SK-N-SH treated with all-trans-retinoic acid at 6 μM for 48 hours (cell line): ENCODE measurements around the gene POLR2I.

Source experiments
- ATAC-seq: fragments of 200-7000 bp; cut with Tn5 transposase; 3 replicates; pipeline ENCODE4 v1.9.1; 2020; ENCODE audit warnings: mild to moderate bottlenecking, moderate library complexity
- ARNTL ChIP-seq: fragments of 450-650 bp; formaldehyde crosslinking; IDR thresholded peaks from 2 replicates; pipeline ENCODE4 v1.5.0; 2020; ENCODE audit warnings: low read depth, mild to moderate bottlenecking, moderate library complexity, borderline replicate concordance
- BACH2 ChIP-seq: fragments of 250-450 bp; sonication (Bioruptor Pico); IDR thresholded peaks from 2 replicates; pipeline ENCODE4 v1.9.0; 2021; ENCODE audit warnings: mild to moderate bottlenecking, borderline replicate concordance
- CSDC2 ChIP-seq: fragments of 250-450 bp; sonication (Bioruptor Pico); IDR thresholded peaks from 2 replicates; pipeline ENCODE4 v1.5.0; 2020; ENCODE audit warnings: mild to moderate bottlenecking, moderate library complexity
- ESRRG ChIP-seq: fragments of 250-450 bp; sonication (Bioruptor Pico); IDR thresholded peaks from 2 replicates; pipeline ENCODE4 v1.6.1; 2021; ENCODE audit warnings: mild to moderate bottlenecking
- ISL1 ChIP-seq: fragments of 250-450 bp; sonication (Bioruptor Pico); IDR thresholded peaks from 2 replicates; pipeline ENCODE4 v2.1.2; 2022; ENCODE audit warnings: mild to moderate bottlenecking, moderate library complexity
- OSR1 ChIP-seq: fragments of 250-450 bp; sonication (Bioruptor Pico); IDR thresholded peaks from 2 replicates; pipeline ENCODE4 v1.8.0; 2022; ENCODE audit warnings: moderate library complexity, mild to moderate bottlenecking, inconsistent platforms
- PPARA ChIP-seq: fragments of 250-450 bp; sonication (Bioruptor Pico); IDR thresholded peaks from 2 replicates; pipeline ENCODE4 v1.5.0; 2020; ENCODE audit warnings: mild to moderate bottlenecking, borderline replicate concordance
- SNAI2 ChIP-seq: fragments of 250-450 bp; sonication (Bioruptor Pico); IDR thresholded peaks from 2 replicates; pipeline ENCODE4 v1.5.0; 2020; ENCODE audit warnings: mild to moderate bottlenecking, moderate library complexity
- TCF4 ChIP-seq: fragments of 250-450 bp; sonication (Bioruptor Pico); IDR thresholded peaks from 2 replicates; pipeline ENCODE4 v1.8.0; 2021; ENCODE audit warnings: mild to moderate bottlenecking, moderate library complexity, borderline replicate concordance
- TOX ChIP-seq: fragments of 250-450 bp; sonication (Bioruptor Pico); IDR thresholded peaks from 2 replicates; pipeline ENCODE4 v1.8.0; 2021; ENCODE audit warnings: mild to moderate bottlenecking, moderate library complexity, borderline replicate concordance
- ZC3H10 ChIP-seq: fragments of 250-450 bp; sonication (Bioruptor Pico); IDR thresholded peaks from 2 replicates; pipeline ENCODE4 v1.5.1; 2021; ENCODE audit warnings: mild to moderate bottlenecking, moderate library complexity
- ZFP3 ChIP-seq: fragments of 250-450 bp; sonication (Bioruptor Pico); IDR thresholded peaks from 2 replicates; pipeline ENCODE4 v1.5.0; 2020; ENCODE audit warnings: mild to moderate bottlenecking, moderate library complexity
- ZFP30 ChIP-seq: fragments of 450-650 bp; formaldehyde crosslinking; IDR thresholded peaks from 2 replicates; pipeline ENCODE4 v1.5.0; 2022; ENCODE audit warnings: mild to moderate bottlenecking, moderate library complexity
- ZNF565 ChIP-seq: fragments of 450-650 bp; formaldehyde crosslinking; conservative IDR thresholded peaks from 2 replicates; pipeline ENCODE4 v1.5.0; 2020; ENCODE audit warnings: low read depth, mild to moderate bottlenecking, moderate library complexity
- ZNF70 ChIP-seq: fragments of 450-650 bp; formaldehyde crosslinking; IDR thresholded peaks from 2 replicates; pipeline ENCODE4 v1.5.0; 2020; ENCODE audit warnings: mild to moderate bottlenecking, moderate library complexity
- ZNF8 ChIP-seq: fragments of 450-650 bp; formaldehyde crosslinking; IDR thresholded peaks from 2 replicates; pipeline ENCODE4 v1.5.0; 2020; ENCODE audit warnings: mild to moderate bottlenecking, moderate library complexity
- TF ChIP-seq, protein P1 (sequence below): fragments of 250-450 bp; sonication (Bioruptor Pico); IDR thresholded peaks from 2 replicates; pipeline ENCODE4 v1.5.1; 2020; ENCODE audit warnings: low read depth, mild to moderate bottlenecking, moderate library complexity
- TF ChIP-seq, protein P2 (sequence below): fragments of 250-450 bp; sonication (Bioruptor Pico); IDR thresholded peaks from 2 replicates; pipeline ENCODE4 v1.5.0; 2020; ENCODE audit warnings: mild to moderate bottlenecking, moderate library complexity
- TF ChIP-seq, protein P3 (sequence below): fragments of 250-450 bp; sonication (Bioruptor Pico); IDR thresholded peaks from 2 replicates; pipeline ENCODE4 v1.5.1; 2021; ENCODE audit warnings: mild to moderate bottlenecking, moderate library complexity
- TF ChIP-seq, protein P4 (sequence below): fragments of 250-450 bp; sonication (Bioruptor Pico); IDR thresholded peaks from 2 replicates; pipeline ENCODE4 v1.8.0; 2020; ENCODE audit warnings: mild to moderate bottlenecking, moderate library complexity, borderline replicate concordance

POLR2I gene

DNA sequence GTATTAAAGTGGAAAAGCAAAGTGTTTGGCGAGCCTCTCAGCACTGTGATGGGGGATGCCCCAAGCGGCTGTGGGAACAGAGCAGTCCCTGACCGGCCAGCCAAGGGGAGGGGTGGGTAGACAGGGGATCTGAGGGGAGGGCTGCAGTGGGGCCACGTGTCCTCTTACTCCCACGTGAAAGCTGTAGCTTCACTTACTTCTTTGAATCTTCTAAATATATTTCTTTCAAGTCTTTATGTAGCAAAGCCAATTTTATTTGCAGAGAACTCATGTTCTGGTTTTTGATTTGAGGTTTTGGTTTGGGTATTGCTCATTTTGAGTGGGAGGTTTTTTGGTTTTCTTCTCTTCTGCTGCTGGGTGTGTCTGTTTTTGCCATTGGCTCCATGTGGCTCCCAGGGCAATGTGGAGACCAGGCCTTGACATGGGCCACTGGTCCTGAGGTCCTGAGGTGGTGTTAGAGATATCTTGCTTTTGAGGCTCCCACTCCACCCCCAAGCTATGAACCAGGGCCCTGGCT lies 21.5 kb downstream of the POLR2I start:
- no peak for TF ChIP-seq ARNTL
- no peak for TF ChIP-seq ZNF70 (CRISPR knock-in tag)
- no peak for TF ChIP-seq TOX (CRISPR knock-in tag)
- TF ChIP-seq BACH2 (CRISPR knock-in tag), result no peak
- TF ChIP-seq, protein P1, sequence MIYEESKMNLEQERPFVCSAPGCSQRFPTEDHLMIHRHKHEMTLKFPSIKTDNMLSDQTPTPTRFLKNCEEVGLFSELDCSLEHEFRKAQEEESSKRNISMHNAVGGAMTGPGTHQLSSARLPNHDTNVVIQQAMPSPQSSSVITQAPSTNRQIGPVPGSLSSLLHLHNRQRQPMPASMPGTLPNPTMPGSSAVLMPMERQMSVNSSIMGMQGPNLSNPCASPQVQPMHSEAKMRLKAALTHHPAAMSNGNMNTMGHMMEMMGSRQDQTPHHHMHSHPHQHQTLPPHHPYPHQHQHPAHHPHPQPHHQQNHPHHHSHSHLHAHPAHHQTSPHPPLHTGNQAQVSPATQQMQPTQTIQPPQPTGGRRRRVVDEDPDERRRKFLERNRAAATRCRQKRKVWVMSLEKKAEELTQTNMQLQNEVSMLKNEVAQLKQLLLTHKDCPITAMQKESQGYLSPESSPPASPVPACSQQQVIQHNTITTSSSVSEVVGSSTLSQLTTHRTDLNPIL (CRISPR knock-in tag), result no peak
- TF ChIP-seq, protein P2, sequence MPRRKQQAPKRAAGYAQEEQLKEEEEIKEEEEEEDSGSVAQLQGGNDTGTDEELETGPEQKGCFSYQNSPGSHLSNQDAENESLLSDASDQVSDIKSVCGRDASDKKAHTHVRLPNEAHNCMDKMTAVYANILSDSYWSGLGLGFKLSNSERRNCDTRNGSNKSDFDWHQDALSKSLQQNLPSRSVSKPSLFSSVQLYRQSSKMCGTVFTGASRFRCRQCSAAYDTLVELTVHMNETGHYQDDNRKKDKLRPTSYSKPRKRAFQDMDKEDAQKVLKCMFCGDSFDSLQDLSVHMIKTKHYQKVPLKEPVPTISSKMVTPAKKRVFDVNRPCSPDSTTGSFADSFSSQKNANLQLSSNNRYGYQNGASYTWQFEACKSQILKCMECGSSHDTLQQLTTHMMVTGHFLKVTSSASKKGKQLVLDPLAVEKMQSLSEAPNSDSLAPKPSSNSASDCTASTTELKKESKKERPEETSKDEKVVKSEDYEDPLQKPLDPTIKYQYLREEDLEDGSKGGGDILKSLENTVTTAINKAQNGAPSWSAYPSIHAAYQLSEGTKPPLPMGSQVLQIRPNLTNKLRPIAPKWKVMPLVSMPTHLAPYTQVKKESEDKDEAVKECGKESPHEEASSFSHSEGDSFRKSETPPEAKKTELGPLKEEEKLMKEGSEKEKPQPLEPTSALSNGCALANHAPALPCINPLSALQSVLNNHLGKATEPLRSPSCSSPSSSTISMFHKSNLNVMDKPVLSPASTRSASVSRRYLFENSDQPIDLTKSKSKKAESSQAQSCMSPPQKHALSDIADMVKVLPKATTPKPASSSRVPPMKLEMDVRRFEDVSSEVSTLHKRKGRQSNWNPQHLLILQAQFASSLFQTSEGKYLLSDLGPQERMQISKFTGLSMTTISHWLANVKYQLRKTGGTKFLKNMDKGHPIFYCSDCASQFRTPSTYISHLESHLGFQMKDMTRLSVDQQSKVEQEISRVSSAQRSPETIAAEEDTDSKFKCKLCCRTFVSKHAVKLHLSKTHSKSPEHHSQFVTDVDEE (CRISPR knock-in tag), result no peak
- ATAC-seq, result no peak

DNA sequence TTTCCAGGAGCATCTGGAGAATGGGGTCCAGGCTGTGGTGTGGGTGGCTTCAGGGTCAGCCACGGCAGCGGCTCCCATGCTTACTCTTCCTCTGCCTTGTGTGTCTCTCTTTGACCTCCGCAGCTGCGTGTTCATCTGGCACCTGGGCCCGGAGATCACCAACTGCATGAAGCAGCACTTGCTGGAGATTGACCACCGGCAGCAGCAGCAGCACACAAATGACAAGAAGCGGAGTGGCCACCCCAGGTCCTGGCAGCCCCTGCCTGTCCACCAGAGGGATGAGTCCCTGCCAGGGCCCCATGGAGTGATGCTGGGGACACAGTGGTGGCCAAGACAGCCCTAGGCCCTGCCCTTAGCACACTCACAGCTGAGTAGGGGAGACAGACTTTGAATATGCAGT lies 22.1 kb downstream of the POLR2I start:
- TF ChIP-seq BACH2 (CRISPR knock-in tag), result no peak
- TF ChIP-seq ZFP30, result no peak
- TF ChIP-seq, protein P1 (CRISPR knock-in tag), result no peak
- no peak for TF ChIP-seq ZNF565 (CRISPR knock-in tag)
- no peak for TF ChIP-seq ZFP3 (CRISPR knock-in tag)
- no peak for TF ChIP-seq ESRRG (CRISPR knock-in tag)
- TF ChIP-seq ZNF8 (CRISPR knock-in tag), result no peak
- ATAC-seq, result no peak

DNA sequence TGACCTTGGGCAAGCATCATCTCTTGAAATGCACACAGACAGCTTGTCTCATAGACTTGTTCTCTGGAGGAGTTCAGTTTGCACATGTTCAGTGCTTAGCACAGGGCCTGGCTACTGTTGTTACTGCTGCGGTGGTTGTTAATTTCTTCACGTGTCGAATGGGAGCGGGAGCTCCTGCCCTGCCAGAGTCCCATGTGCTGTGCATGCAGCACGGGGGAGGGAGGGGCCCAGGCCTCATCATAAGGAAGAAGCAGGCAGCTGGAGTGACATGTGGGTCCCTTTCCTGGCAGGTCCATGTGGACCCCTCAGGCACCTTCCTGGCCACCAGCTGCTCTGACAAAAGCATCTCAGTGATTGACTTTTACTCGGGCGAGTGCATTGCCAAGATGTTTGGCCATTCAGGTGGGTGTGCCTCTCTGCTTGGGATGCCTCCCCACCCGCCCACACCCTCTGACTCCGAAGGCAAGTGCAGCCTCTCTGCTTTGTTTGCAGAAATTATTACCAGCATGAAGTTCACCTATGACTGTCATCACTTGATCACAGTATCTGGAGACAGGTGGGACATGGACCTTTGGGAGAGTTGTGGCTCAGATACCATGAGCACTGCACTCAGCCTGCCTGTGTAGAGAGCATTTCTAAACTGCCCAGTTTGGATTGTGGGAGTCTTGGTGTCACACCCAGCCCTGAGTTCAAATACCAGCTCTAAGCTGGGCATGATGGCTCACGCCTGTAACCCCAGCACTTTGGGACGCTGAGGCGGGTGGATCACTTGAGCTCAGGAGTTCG lies 23.6 kb downstream of the POLR2I start:
- no peak for ATAC-seq
- no peak for TF ChIP-seq ZNF70 (CRISPR knock-in tag)
- no peak for TF ChIP-seq ESRRG (CRISPR knock-in tag)
- no peak for TF ChIP-seq OSR1 (CRISPR knock-in tag)
- TF ChIP-seq, protein P3, sequence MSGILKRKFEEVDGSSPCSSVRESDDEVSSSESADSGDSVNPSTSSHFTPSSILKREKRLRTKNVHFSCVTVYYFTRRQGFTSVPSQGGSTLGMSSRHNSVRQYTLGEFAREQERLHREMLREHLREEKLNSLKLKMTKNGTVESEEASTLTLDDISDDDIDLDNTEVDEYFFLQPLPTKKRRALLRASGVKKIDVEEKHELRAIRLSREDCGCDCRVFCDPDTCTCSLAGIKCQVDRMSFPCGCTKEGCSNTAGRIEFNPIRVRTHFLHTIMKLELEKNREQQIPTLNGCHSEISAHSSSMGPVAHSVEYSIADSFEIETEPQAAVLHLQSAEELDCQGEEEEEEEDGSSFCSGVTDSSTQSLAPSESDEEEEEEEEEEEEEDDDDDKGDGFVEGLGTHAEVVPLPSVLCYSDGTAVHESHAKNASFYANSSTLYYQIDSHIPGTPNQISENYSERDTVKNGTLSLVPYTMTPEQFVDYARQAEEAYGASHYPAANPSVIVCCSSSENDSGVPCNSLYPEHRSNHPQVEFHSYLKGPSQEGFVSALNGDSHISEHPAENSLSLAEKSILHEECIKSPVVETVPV (CRISPR knock-in tag), result no peak
- TF ChIP-seq BACH2 (CRISPR knock-in tag), result no peak
- TF ChIP-seq ZNF8 (CRISPR knock-in tag), result no peak
- TF ChIP-seq PPARA (CRISPR knock-in tag), result no peak
- TF ChIP-seq TCF4 (CRISPR knock-in tag), result no peak
- TF ChIP-seq, protein P1 (CRISPR knock-in tag), result no peak
- no peak for TF ChIP-seq ZC3H10
- no peak for TF ChIP-seq TOX (CRISPR knock-in tag)
- TF ChIP-seq ZFP3 (CRISPR knock-in tag), result no peak
- TF ChIP-seq ISL1 (CRISPR knock-in tag), result no peak
- no peak for TF ChIP-seq ARNTL

- ATAC-seq, result no peak
- TF ChIP-seq ARNTL (no peak), ZFP30 (no peak), ESRRG (CRISPR knock-in tag) (no peak), SNAI2 (CRISPR knock-in tag) (no peak), OSR1 (CRISPR knock-in tag) (no peak), ZNF70 (CRISPR knock-in tag) (no peak), CSDC2 (CRISPR knock-in tag) (no peak), ISL1 (CRISPR knock-in tag) (no peak), ZNF8 (CRISPR knock-in tag) (no peak), TCF4 (CRISPR knock-in tag) (no peak)
- TF ChIP-seq, protein P4, sequence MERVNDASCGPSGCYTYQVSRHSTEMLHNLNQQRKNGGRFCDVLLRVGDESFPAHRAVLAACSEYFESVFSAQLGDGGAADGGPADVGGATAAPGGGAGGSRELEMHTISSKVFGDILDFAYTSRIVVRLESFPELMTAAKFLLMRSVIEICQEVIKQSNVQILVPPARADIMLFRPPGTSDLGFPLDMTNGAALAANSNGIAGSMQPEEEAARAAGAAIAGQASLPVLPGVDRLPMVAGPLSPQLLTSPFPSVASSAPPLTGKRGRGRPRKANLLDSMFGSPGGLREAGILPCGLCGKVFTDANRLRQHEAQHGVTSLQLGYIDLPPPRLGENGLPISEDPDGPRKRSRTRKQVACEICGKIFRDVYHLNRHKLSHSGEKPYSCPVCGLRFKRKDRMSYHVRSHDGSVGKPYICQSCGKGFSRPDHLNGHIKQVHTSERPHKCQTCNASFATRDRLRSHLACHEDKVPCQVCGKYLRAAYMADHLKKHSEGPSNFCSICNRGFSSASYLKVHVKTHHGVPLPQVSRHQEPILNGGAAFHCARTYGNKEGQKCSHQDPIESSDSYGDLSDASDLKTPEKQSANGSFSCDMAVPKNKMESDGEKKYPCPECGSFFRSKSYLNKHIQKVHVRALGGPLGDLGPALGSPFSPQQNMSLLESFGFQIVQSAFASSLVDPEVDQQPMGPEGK (CRISPR knock-in tag), result no peak
- TF ChIP-seq, protein P1 (CRISPR knock-in tag), result no peak
These were observed 24.8 kb downstream of the POLR2I start for GRCh38 chr19:36089847-36090246.
